Right renal pelvis (tissue), 4 donors: ENCODE data around the gene LRG1. TPM values are rescaled to one million over a fixed set of nuclear protein-coding genes. Genes with fewer than 3 reads are reported as not detected.

Experiments used
- DNase-seq, 4 donors: peaks; one replicate each; pipeline ENCODE4 v3.0.0-alpha.2; 2013; ENCODE audit warnings: low read depth in 4 of 4, low spot score in 3 of 4, missing footprints in 1 of 4
- polyA plus RNA-seq, 4 donors: library from polyadenylated mRNA; unstranded; fragments of 120-200 nt; gene quantifications; one replicate each; pipeline ENCODE4 v1.2.1, GENCODE V29; 2013; ENCODE audit not compliant: insufficient read length in 4 of 4

LRG1 gene
- polyA plus RNA-seq, 4 donors, result 0.57 to 1.6 (median 0.85) TPM

DNA sequence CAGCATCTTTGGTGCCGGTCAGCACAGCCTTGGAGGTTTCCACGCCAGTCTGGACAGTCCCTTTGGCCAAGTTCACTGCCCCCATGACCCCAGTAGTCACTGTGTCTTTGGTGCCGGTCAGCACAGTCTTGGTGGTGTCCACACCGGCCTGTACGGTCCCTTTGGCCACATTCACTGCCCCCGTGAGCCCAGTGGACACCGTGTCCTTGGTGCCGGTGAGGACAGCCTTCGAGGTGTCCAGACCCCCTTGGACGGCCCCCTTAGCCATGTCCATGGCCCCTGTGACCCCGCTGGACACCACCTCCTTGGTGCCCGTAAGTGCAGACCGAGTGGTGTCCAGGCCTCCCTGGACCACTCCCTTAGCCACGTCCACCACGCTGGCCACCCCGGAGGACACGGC lies 26.6 kb downstream of the LRG1 start:
- DNase-seq, result no peak

DNA sequence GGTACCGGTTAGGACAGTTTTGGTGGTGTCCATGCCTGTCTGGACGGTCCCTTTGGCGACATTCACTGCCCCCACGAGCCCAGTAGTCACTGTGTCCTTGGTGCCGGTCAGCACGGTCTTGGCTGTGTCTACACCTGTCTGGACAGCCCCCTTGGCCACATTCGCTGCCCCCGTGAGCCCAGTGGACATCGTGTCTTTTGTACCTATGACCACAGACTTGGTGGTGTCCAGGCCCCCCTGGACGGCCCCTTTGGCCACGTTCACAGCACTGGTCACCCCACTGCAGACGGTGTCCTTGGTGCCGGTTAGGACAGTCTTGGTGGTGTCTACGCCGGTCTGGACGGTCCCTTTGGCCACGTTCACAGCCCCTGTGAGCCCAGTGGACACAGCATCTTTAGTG lies 27.8 kb downstream of the LRG1 start:
- DNase-seq, result no peak

DNA sequence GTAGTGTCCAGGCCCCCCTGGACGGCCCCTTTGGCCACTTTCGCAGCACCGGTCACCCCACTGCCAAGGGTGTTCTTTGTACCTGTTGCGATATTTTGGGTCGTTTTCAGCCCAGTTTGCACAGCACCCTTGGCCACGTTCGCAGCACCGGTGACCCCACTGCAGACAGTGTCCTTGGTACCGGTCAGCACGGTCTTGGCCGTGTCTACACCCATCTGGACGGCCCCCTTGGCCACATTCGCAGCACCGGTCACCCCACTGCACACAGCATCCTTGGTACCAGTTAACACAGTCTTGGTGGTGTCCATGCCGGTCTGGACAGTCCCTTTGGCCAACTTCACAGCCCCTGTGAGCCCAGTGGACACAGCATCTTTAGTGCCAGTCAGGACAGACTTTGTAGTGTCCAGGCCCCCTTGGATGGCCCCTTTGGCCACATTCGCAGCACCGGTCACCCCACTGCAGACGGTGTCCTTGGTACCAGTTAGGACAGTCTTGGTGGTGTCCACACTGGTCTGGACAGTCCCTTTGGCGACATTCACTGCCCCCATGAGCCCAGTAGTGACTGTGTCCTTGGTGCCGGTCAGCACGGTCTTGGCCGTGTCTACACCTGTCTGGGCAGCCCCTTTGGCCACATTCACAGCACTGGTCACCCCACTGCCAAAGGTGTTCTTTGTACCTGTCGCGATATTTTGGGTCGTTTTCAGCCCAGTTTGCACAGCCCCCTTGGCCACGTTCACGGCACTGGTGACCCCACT lies 28.4 kb downstream of the LRG1 start:
- no peak for DNase-seq

DNA sequence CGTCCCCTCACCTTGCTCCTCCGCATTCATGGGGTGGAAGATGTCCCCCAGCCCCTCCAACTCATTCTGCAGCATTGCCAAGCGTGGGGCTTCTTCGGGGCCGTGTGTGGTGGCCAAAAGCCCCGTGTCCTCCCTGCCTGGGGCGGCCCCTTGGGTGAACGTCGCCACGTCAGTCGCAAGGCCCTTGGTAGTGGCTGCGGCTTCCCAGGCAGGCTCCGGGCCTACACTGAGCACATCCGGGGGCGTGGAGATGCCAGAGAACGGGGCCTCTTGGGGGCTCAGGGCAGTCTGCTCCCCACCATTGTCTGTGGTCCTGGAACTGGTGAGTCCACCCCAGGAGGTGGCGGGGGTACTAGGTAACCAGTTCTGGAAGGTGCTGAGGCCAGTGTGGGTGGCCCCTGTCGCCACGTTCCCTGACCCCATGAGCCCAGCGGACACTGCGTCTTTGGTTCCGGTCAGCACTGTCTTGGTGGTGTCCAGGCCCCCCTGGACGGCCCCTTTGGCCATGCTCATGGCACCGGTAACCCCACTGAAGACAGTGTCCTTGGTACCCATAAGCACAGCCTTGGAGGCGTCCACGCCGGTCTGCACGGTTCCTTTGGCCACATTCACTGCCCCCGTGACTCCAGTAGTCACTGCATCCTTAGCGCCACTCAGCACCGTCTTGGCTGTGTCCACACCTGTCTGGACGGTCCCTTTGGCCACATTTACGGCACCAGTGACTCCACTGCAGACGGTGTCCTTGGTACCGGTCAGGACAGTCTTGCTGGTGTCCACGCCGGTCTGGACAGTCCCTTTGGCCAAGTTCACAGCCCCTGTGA lies 29.2 kb downstream of the LRG1 start:
- no peak for DNase-seq

DNA sequence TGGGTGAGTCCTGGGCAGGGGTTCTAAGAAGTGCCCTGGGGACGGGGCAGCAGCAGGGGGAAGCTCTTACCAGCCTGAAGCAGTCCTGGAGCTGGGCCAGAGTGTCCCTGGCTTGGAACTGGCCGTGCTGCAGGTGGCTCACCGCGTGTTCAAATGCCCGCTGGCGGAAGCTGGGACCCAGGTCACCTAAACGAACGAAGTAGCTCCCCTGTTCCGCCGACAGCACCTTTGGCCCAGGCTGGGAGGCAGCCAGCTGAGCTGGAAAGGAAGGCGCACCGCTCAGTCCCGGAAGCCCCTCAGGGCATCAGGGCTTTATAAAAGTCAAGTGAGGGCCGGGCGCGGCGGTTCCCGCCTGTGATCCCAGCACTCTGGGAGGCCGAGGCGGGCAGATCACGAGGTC lies 31.1 kb downstream of the LRG1 start:
- DNase-seq, result no peak

DNA sequence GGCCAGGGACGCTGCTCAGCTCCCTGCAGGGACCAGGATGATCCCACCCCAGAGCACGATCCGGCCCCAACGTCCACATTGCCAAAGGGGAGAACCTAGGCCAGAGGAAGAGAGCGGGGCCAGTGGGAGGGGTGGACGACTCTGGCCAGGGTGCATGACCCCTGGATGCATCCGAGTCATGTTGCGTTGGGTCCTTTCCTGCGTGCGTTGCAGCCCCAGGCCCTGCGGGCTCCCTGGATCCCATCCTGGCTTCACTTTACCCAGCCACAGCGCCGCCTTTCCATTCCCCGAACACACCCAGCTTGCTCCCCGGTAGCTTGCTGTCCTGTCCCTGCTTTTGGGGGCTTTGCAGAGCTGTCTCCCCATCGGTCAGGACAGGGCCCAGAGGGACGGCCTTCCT lies 32.0 kb downstream of the LRG1 start:
- no peak for DNase-seq

DNA sequence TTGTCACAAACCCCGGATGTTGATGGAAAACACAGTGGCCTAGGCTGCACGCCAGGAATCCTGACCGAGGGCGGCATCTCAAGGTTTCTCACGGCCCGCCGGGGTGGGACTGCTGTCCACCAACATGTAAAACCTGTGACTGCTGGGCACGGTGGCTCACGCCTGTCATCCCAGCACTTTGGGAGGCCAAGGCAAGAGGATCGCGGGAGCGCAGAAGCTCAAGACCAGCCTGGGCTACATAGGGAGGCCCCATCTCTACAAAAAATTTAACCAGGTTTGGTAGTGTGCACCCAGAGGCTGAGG lies 32.7 kb downstream of the LRG1 start:
- no peak for DNase-seq

DNA sequence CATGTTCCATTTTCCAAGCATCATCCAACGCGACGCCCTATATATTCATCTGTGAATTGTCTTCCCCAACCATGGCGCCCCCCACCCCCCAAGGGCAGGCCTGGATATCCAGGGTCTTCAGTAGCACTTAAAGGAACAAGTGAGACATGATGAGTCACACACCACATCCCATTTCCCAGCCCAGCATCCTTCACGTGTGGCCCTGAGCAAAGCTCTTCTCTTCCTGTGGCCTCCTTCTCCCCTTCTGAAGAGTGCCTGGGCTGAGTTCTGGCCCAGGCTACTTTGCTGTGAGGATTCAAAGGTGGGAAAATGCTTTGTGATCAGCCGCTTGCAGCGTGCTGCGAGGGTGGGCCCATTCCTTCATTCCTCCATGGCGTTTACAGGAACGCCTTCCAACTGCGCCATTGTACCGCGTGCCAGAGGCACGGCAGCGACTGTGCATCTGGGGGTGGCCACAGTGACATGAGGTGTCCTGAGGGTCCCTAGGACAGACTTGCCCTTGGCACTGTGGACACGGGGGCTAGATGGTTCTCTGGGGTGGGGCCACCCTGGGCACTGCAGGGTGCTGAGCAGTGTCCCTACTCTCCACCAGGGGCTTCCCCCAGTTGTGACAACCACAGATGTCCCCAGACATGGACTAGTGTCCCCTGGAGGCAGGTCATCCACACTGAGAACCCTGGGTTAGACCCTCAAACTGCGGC lies 33.2 kb downstream of the LRG1 start:
- no peak for DNase-seq

DNA sequence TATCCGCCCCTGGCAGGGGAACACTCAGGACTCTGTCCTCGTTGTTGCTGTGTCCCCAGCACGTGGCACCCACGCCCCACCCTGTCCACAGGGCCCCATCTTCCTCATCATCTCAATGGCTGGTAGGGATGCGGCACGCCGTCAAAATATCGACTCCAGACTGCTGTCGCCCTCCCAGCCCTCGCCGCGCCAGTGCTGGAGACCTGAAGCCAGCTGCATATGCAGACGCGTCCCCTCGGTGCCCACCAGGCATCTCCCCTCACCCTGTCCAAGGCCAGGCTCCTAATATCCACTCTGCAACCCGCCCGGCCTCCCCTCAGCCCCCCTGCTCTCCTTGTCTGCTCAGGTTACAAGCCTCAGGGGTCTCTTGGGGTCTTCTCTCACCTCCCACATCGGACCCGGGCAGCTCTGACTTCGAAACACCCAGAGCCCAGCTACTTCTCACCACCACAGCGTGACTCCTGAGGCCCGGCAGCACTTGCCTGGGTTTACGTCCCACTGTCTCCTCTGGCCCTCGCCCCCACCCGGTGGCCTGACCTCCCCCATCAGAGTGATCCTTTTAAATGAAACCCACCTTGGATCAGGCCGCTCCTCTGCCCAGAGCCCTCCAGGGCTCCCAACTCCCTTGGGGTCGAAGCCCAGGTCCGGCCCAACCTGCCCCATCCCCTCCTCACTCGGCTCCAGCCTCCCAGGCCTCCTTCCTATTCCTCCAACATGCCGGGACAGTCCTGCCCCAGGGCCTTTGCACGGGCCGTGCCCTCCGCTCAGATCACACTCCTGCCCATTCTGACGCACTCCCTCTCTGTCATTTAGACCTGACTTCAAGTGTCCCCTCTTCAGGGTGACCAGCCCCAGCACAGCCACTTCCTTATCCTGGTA lies 34.0 kb downstream of the LRG1 start:
- DNase-seq, result no peak

DNA sequence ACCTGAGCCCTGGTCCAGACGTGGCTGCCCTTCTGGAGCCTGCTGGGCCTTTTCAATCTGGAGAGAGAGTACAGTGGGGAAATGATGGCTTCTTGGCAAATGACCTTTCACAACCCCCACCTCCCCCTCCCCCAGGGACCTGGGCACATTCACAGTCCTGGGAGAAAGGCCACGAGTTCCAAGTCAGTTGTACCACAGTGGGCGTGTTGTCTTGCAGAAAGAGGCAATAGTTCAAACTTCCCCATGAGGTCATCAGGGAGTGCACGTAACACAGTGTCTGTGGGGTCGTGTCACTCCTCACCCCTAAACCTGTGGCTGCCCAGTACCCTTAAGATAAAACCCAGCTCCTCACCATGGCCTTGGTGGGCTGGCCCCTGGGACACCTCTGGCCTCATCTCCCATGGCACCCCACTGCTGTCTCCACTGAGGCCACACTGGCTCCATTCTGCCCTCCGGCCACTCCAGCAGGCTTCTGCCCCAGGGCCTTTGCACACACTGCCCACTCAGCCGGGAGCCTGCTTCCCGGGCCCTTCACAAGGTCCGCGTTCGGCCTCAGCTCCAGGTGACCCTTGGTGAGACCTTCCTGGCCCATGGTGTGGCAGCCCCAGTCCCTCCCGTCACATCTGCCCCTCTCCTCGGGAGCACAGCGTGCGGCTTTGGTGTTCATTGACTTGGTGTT lies 34.8 kb downstream of the LRG1 start:
- DNase-seq, result no peak

DNA sequence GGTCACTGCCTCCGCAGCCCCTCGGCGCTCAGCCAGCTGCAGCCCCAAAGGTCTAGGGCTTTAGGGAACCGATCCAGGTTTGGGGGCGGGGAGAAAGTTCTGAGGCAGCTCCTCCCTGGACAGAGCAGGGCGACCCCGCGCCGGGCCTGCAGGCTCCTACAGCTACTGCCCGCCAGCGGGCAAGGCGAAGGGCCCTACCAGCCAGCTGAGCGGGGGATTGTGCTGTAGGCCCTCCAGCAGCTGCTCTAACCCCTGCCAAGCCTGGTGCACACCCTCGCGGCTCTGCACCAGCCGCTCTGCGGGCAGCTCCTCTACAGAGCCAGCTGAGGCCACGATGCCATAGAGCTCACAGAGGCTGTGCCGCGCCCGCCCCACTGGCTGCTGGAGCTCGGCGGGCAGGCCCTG lies 35.5 kb downstream of the LRG1 start:
- DNase-seq, result no peak

DNA sequence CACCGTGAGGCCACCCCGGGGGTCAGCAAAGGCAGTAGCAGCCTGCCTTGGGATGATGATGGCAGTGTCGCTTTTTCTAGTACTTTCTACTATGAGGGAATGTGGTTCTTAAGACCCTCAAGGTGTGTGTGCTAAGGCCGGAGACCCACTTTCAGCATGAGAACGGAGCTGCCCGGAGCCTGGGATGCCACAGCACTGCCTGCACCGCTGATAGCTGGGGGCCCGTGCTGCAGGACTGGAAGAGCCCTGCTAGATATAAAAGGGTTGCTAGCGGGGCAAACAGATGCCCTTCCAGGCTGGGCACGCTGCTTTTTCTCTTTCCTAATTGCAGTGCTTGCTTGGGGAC lies 36.0 kb downstream of the LRG1 start:
- no peak for DNase-seq

DNA sequence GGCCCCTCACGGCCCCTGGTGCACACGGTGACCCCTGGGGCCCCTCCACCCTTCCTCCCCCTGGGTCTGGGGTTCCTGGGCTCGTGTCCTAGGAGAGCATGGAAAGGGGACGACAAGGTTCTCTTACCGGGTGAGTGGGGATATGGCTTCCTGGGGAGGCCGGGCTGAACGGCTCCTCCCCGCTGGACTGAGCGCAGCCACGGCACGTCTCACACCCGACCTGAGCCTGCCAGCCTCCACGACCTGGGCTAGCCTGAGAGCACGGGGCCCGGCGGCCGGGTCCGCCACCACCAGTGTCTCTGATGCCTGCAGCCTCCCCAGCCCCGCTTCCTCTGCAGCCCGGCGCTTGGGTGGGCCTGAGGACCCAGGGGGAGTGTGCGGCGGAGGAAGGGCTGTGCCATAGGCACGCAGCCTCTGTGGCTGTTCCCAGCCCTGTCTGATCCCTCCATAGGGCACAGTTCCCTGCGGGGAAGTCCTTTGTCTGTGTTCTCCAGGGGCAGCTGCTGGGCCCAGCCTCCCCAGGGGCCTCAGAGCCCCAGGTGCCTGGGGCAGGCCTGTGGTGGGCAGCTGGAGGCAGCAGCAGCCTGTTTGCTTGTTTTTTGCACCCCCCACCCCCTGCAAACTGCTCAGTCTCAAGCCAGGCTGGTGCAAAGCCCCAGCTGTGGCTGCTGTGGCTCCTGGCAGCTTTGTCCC lies 36.6 kb downstream of the LRG1 start:
- no peak for DNase-seq

DNA sequence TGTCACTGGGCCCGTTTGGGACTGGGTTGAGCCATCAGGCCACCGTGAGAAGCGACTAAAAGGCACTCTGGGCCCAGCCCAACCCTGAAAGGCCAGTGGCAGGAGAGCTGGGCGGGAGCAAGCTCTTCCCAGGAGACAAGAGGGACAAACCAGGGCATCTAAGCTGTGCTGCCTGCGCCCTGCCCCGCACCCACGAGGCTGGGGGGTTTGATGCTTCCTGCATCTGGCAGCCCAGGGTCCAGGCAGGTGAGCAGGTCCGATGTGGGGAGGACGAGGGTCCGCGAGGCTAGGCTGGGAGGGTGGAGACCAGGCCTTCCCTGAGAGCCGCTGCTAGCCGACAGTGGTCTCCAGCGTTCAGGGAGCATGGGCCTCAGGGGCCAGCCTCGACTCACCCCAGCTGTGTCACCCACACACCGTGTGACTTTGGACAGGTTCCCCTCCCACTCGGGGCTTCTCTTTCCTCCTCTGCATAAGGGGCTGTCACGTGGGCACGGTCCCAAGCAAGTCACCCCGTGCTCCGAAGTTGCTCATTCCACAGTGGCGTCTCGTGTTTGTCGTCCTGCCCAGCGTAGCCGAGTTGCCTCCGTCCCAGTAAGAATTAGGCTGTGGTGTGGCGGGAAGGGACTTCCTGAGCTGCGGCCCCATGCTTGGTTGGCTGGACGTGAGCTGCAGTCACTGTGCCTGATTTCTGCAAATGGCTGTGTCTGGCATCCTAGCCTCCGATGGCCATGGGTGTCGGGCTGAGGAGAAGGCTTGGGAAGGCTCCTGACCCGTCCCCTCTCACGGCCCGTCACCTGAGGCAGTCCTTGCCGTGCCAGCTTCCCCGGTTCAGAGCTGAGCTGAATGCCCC lies 37.3 kb downstream of the LRG1 start:
- no peak for DNase-seq

DNA sequence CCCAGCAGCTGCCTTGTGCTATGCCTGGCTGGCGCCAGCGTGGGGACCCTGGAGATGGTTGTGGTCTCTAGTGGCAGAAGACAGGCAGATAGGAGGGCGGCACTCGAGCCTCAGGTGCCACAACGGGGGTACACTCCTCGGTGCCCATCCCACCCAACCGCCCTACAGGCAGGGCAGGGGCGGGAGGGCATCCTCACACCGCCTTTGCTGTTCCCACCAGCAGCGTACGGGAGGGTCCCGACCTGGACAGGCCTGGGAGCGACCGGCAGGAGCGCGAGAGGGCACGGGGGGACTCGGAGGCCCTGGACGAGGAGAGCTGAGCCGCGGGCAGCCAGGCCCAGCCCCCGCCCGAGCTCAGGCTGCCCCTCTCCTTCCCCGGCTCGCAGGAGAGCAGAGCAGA lies 38.1 kb downstream of the LRG1 start:
- DNase-seq, result no peak

DNA sequence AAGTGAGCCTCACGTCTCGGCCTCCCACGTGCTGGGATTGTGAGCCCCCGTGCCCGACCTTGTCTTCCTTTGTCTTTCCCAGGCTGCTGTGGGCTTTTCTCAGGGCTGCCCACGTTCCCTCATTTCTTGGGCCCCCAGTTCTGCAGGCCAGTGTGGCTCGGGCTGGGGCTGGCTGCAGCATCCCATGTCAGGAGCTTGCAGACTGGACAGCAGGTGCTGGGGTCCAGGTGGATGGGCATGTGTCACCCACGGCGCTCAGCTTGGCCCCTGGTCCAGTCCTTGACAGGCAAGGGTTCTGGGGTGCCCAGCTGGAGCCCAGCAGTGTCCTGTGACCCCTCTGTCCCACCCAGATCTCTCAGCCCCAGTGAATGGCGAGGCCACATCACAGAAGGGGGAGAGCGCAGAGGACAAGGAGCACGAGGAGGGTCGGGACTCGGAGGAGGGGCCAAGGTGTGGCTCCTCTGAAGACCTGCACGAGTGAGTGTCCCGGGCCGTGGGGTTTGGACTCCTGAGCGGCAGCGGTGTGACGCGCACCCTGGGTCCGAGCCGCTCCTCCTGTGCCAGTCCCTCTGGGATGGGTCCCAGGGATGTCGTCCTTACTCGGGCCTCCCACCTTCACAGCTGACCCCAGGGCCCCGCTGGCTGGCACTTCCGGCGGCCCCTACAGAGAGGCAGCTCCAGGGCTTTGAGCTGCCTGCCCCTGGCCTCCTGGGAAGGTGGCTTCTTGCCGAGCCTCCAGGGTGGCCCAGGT lies 38.8 kb downstream of the LRG1 start:
- no peak for DNase-seq

DNA sequence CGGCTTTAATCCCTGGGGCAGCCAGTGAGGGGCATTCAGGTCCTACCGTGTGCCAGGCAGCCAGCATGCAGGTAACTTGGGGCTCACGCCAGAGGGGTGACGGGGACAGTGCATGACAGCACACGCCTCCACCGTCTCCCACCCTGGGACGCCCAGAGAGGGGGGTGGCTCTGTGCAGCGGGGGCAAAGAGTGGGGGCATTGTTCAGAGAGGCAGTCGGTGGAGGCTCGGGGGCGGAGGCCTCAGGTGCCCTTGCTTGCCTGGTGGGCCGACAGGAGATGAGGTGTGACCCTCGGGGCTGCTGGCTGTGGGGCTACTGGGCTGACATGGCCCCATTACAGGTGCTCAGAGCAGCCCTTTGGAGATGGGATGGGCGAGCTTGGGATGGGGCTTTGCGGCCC lies 40.0 kb downstream of the LRG1 start:
- no peak for DNase-seq

DNA sequence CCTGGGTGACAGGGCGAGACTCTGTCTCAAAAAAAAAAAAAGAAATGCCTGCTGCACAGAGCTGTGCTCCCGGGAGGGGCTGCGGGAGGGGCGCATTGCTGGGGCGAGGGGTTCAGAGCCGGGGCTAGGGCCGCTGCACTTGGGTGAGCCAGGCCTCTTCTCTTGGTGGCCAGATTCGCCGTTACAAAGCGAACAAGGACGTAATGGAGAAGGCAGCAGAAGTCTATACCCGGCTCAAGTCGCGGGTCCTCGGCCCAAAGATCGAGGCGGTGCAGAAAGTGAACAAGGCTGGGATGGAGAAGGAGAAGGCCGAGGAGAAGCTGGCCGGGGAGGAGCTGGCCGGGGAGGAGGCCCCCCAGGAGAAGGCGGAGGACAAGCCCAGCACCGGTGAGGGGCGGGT lies 40.5 kb downstream of the LRG1 start:
- DNase-seq, result no peak
